ENCODE results near the gene OPCML.

Gene OPCML

GRCh38 chr11:132589791-132590190 lies 942.5 kb downstream of the OPCML start:
- Histone ChIP-seq H3K36me3 (ENCODE audit: control insufficient read depth in 1 of 2, insufficient read depth in 2 of 2, low read length in 2 of 2) (no peaks in the 10 kb centered on the region), H3K9ac (ENCODE audit: low read depth in 1 of 2, low read length in 2 of 2) (no peak overlapping the region), H3K9me3 (ENCODE audit: control insufficient read depth in 1 of 2, low read length in 2 of 2) (no peaks in the 10 kb centered on the region), H3K27ac (ENCODE audit: low read depth, low read length) (no peak overlapping the region), H3K4me3 (ENCODE audit: low read depth in 1 of 2, low read length in 2 of 2) (no peak overlapping the region), H3K27me3 (ENCODE audit: control insufficient read depth in 1 of 2, insufficient read depth in 2 of 2, low read length in 2 of 2) (no peaks in the 10 kb centered on the region), H3K4me1 (ENCODE audit: control insufficient read depth in 1 of 2, insufficient read depth in 2 of 2, low read length in 2 of 2) (no peaks in the 10 kb centered on the region)

- Histone ChIP-seq H3K4me1 (ENCODE audit: control insufficient read depth in 1 of 2, insufficient read depth in 2 of 2, low read length in 2 of 2) (no peaks in the 10 kb centered on the region), H3K9me3 (ENCODE audit: control insufficient read depth in 1 of 2, low read length in 2 of 2) (no peaks in the 10 kb centered on the region), H3K4me3 (ENCODE audit: low read depth in 1 of 2, low read length in 2 of 2) (no peak overlapping the region), H3K27me3 (ENCODE audit: control insufficient read depth in 1 of 2, insufficient read depth in 2 of 2, low read length in 2 of 2) (no peaks in the 10 kb centered on the region), H3K9ac (ENCODE audit: low read depth in 1 of 2, low read length in 2 of 2) (no peak overlapping the region), H3K36me3 (ENCODE audit: control insufficient read depth in 1 of 2, insufficient read depth in 2 of 2, low read length in 2 of 2) (no peaks in the 10 kb centered on the region), H3K27ac (ENCODE audit: low read depth, low read length) (no peak overlapping the region)
These were observed 943.9 kb downstream of the OPCML start for GRCh38 chr11:132588366-132588765.

DNA sequence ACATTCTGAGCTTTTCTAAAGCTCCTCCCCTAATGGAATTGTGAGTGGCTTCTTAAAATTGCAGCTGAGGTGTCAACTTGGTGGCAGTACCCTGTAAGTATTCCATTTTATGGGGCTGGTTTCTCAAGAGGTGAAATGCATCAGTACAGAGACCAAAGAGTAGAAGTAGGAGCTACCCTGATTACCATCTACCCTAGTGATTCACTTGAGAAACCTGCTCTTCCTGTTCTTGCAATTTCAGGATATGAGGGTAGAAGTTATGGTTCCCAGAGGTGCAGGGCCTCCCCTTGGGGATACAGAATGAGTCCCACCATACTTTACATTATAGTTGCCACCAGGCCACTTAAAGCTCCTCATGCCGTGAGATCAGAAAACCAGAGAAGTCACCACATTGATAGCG lies 944.6 kb downstream of the OPCML start:
- no peaks in the 10 kb centered on the region for H3K27me3 ChIP-seq (ENCODE audit: control insufficient read depth in 1 of 2, insufficient read depth in 2 of 2, low read length in 2 of 2)
- no peaks in the 10 kb centered on the region for H3K36me3 ChIP-seq (ENCODE audit: control insufficient read depth in 1 of 2, insufficient read depth in 2 of 2, low read length in 2 of 2)
- H3K4me1 ChIP-seq (ENCODE audit: control insufficient read depth in 1 of 2, insufficient read depth in 2 of 2, low read length in 2 of 2), result no peaks in the 10 kb centered on the region
- H3K9me3 ChIP-seq (ENCODE audit: control insufficient read depth in 1 of 2, low read length in 2 of 2), result no peaks in the 10 kb centered on the region
- H3K4me3 ChIP-seq (ENCODE audit: low read depth in 1 of 2, low read length in 2 of 2), result no peak overlapping the region
- H3K27ac ChIP-seq (ENCODE audit: low read depth, low read length), result no peak overlapping the region
- H3K9ac ChIP-seq (ENCODE audit: low read depth in 1 of 2, low read length in 2 of 2), result no peak overlapping the region

DNA sequence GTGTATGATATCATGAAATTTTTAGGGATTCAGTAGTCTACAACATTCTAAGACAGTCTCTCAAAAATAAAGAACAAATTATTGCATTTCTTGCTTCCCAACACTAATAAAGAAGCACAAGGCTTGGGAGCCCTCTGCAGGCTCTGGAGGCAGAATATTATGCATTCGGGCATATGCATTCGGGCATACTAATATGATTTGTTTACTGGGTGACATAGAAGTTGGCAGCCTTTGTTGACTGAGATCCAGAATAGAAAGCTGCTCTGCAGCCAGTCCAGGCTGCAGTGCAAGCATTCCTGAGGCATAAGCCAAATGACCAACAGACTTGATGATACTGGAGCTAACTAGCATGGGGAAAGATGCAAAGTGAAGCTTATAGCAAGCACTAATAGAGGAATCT lies 945.5 kb downstream of the OPCML start:
- H3K4me1 ChIP-seq (ENCODE audit: control insufficient read depth in 1 of 2, insufficient read depth in 2 of 2, low read length in 2 of 2), result no peaks in the 10 kb centered on the region
- no peaks in the 10 kb centered on the region for H3K9me3 ChIP-seq (ENCODE audit: control insufficient read depth in 1 of 2, low read length in 2 of 2)
- H3K27ac ChIP-seq (ENCODE audit: low read depth, low read length), result no peak overlapping the region
- H3K4me3 ChIP-seq (ENCODE audit: low read depth in 1 of 2, low read length in 2 of 2), result no peak overlapping the region
- H3K9ac ChIP-seq (ENCODE audit: low read depth in 1 of 2, low read length in 2 of 2), result no peak overlapping the region
- H3K36me3 ChIP-seq (ENCODE audit: control insufficient read depth in 1 of 2, insufficient read depth in 2 of 2, low read length in 2 of 2), result no peaks in the 10 kb centered on the region
- H3K27me3 ChIP-seq (ENCODE audit: control insufficient read depth in 1 of 2, insufficient read depth in 2 of 2, low read length in 2 of 2), result no peaks in the 10 kb centered on the region

- H3K36me3 ChIP-seq (ENCODE audit: control insufficient read depth in 1 of 2, insufficient read depth in 2 of 2, low read length in 2 of 2), result no peaks in the 10 kb centered on the region
- no peak overlapping the region for H3K27ac ChIP-seq (ENCODE audit: low read depth, low read length)
- H3K9me3 ChIP-seq (ENCODE audit: control insufficient read depth in 1 of 2, low read length in 2 of 2), result no peaks in the 10 kb centered on the region
- H3K4me3 ChIP-seq (ENCODE audit: low read depth in 1 of 2, low read length in 2 of 2), result no peak overlapping the region
- H3K9ac ChIP-seq (ENCODE audit: low read depth in 1 of 2, low read length in 2 of 2), result no peak overlapping the region
- H3K27me3 ChIP-seq (ENCODE audit: control insufficient read depth in 1 of 2, insufficient read depth in 2 of 2, low read length in 2 of 2), result no peaks in the 10 kb centered on the region
- H3K4me1 ChIP-seq (ENCODE audit: control insufficient read depth in 1 of 2, insufficient read depth in 2 of 2, low read length in 2 of 2), result no peaks in the 10 kb centered on the region
These were observed 952.5 kb downstream of the OPCML start for GRCh38 chr11:132579634-132580327.

DNA sequence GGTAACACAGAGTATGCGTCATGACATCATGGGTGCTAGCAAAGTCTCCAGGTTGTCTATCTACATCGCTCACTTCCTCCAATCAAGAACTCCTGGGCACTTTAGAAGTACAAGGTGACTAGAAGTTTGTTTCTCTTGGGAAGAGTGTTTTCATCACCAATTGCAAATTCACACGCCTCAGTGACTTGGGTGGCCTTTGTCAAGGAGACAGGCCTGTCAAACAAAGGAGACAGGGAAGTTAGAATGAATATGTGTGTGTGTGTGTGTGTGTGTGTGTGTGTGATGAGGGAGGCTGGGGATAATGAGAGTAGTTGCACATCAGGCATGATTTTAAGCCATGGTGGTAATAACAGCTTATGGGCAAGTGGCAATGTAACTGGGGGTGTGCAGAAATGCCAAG lies 953.2 kb downstream of the OPCML start:
- Histone ChIP-seq H3K9me3 (ENCODE audit: control insufficient read depth in 1 of 2, low read length in 2 of 2) (no peaks in the 10 kb centered on the region), H3K4me3 (ENCODE audit: low read depth in 1 of 2, low read length in 2 of 2) (no peak overlapping the region), H3K27me3 (ENCODE audit: control insufficient read depth in 1 of 2, insufficient read depth in 2 of 2, low read length in 2 of 2) (no peaks in the 10 kb centered on the region), H3K27ac (ENCODE audit: low read depth, low read length) (no peak overlapping the region), H3K4me1 (ENCODE audit: control insufficient read depth in 1 of 2, insufficient read depth in 2 of 2, low read length in 2 of 2) (no peaks in the 10 kb centered on the region), H3K36me3 (ENCODE audit: control insufficient read depth in 1 of 2, insufficient read depth in 2 of 2, low read length in 2 of 2) (no peaks in the 10 kb centered on the region), H3K9ac (ENCODE audit: low read depth in 1 of 2, low read length in 2 of 2) (no peak overlapping the region)

GRCh38 chr11:132578580-132578979 lies 953.7 kb downstream of the OPCML start:
- Histone ChIP-seq H3K4me1 (ENCODE audit: control insufficient read depth in 1 of 2, insufficient read depth in 2 of 2, low read length in 2 of 2) (no peaks in the 10 kb centered on the region), H3K9ac (ENCODE audit: low read depth in 1 of 2, low read length in 2 of 2) (no peak overlapping the region), H3K27ac (ENCODE audit: low read depth, low read length) (no peak overlapping the region), H3K9me3 (ENCODE audit: control insufficient read depth in 1 of 2, low read length in 2 of 2) (no peaks in the 10 kb centered on the region), H3K27me3 (ENCODE audit: control insufficient read depth in 1 of 2, insufficient read depth in 2 of 2, low read length in 2 of 2) (no peaks in the 10 kb centered on the region), H3K36me3 (ENCODE audit: control insufficient read depth in 1 of 2, insufficient read depth in 2 of 2, low read length in 2 of 2) (no peaks in the 10 kb centered on the region), H3K4me3 (ENCODE audit: low read depth in 1 of 2, low read length in 2 of 2) (no peak overlapping the region)

DNA sequence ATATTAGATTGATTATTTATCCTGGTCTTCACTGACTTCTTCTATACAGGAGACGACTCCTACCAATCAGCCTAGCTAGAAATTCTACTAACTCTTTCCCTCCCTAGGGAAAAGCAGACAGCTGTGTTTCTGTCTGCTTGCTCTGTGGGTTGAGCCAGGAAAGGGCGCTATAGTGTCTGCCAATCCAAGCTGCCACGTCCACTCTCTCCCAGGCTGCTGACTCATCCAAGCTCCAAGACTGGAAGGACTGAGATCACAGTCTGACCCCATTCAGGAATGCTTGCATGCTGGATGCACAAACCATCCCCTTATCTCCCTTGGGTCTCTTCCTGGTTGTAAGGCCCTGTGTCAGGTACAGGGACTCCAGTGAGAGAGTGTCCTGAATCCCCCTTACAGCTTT lies 955.6 kb downstream of the OPCML start:
- Histone ChIP-seq H3K9me3 (ENCODE audit: control insufficient read depth in 1 of 2, low read length in 2 of 2) (no peaks in the 10 kb centered on the region), H3K27ac (ENCODE audit: low read depth, low read length) (no peak overlapping the region), H3K9ac (ENCODE audit: low read depth in 1 of 2, low read length in 2 of 2) (no peak overlapping the region), H3K4me3 (ENCODE audit: low read depth in 1 of 2, low read length in 2 of 2) (no peak overlapping the region), H3K27me3 (ENCODE audit: control insufficient read depth in 1 of 2, insufficient read depth in 2 of 2, low read length in 2 of 2) (no peaks in the 10 kb centered on the region), H3K36me3 (ENCODE audit: control insufficient read depth in 1 of 2, insufficient read depth in 2 of 2, low read length in 2 of 2) (no peaks in the 10 kb centered on the region), H3K4me1 (ENCODE audit: control insufficient read depth in 1 of 2, insufficient read depth in 2 of 2, low read length in 2 of 2) (no peaks in the 10 kb centered on the region)

DNA sequence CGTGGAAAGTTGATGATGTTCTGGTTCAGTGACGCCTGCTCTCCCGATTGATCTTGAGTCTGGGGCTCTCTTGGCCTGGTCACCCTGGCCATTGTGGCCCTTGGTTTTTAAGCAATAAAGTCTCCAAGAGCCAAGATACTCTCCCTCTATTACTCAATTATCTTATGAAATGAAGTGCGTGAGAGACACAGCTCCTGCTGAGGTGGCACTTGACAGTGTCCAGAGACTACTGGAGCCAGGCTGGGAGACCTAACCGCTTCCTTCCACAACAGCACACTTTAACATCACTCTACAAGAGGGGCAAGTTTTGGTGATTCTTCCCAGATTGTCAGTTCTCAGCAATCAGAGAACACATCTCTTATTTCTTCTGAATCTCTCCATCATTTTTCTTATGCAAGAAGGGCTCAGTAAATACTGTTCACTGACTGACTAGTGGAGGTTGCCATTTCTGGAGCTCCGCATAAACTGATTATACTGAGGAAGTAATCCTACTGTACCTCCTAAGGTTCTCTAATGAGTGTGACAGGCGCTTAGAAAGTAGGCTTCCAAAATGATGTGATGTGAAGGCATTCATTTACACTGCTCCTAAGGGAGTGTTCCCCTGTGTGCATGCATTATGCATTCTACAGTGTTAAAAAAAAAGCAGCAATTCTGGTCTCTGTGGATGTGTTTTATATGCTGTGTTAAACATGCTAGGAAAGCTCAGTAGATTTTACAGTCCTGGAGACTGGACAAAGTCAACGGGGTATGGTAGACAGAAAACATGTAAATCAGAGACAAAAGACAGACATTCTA lies 968.0 kb downstream of the OPCML start:
- H3K27ac ChIP-seq (ENCODE audit: low read depth, low read length), result no peak overlapping the region
- no peak overlapping the region for H3K9ac ChIP-seq (ENCODE audit: low read depth in 1 of 2, low read length in 2 of 2)
- peaks cover 0 to 2% of the 10 kb centered on the region in 2 donors for H3K9me3 ChIP-seq (ENCODE audit: control insufficient read depth in 1 of 2, low read length in 2 of 2)
- no peaks in the 10 kb centered on the region for H3K27me3 ChIP-seq (ENCODE audit: control insufficient read depth in 1 of 2, insufficient read depth in 2 of 2, low read length in 2 of 2)
- no peaks in the 10 kb centered on the region for H3K36me3 ChIP-seq (ENCODE audit: control insufficient read depth in 1 of 2, insufficient read depth in 2 of 2, low read length in 2 of 2)
- H3K4me3 ChIP-seq (ENCODE audit: low read depth in 1 of 2, low read length in 2 of 2), result no peak overlapping the region
- no peaks in the 10 kb centered on the region for H3K4me1 ChIP-seq (ENCODE audit: control insufficient read depth in 1 of 2, insufficient read depth in 2 of 2, low read length in 2 of 2)

GRCh38 chr11:132563050-132563449 lies 969.3 kb downstream of the OPCML start:
- H3K9ac ChIP-seq (ENCODE audit: low read depth in 1 of 2, low read length in 2 of 2), result no peak overlapping the region
- no peaks in the 10 kb centered on the region for H3K27me3 ChIP-seq (ENCODE audit: control insufficient read depth in 1 of 2, insufficient read depth in 2 of 2, low read length in 2 of 2)
- H3K9me3 ChIP-seq (ENCODE audit: control insufficient read depth in 1 of 2, low read length in 2 of 2), result no peaks in the 10 kb centered on the region
- H3K4me1 ChIP-seq (ENCODE audit: control insufficient read depth in 1 of 2, insufficient read depth in 2 of 2, low read length in 2 of 2), result no peaks in the 10 kb centered on the region
- no peak overlapping the region for H3K4me3 ChIP-seq (ENCODE audit: low read depth in 1 of 2, low read length in 2 of 2)
- H3K27ac ChIP-seq (ENCODE audit: low read depth, low read length), result no peak overlapping the region
- H3K36me3 ChIP-seq (ENCODE audit: control insufficient read depth in 1 of 2, insufficient read depth in 2 of 2, low read length in 2 of 2), result no peaks in the 10 kb centered on the region
